HepG2 (cell line): ENCODE results near the gene HOMEZ. TPM values are rescaled to one million over a fixed set of nuclear protein-coding genes. Genes with fewer than 3 reads are reported as not detected.

ENCODE experiments used
- EEA1 ChIP-seq: sonication (generic); formaldehyde crosslinking; IDR thresholded peaks from 2 replicates; pipeline ENCODE4 v1.5.1; 2020; ENCODE audit warnings: mild to moderate bottlenecking, missing genetic modification reagents, borderline replicate concordance
- MLLT10 ChIP-seq: sonication (generic); formaldehyde crosslinking; IDR thresholded peaks from 2 replicates; pipeline ENCODE4 v1.4.0; 2020; ENCODE audit warnings: missing genetic modification reagents
- NFYC ChIP-seq: IDR thresholded peaks from 2 replicates; pipeline ENCODE4 v1.6.1; 2016; ENCODE audit warnings: missing genetic modification reagents, missing compliant biosample characterization
- SMARCC2 ChIP-seq: fragments of 450-650 bp; IDR thresholded peaks from 2 replicates; pipeline ENCODE4 v1.6.1; 2017; ENCODE audit warnings: antibody characterized with exemption, mild to moderate bottlenecking
- SRSF4 ChIP-seq: fragments of 200-400 bp; formaldehyde crosslinking; IDR thresholded peaks from one replicate; pipeline ENCODE4 v1.6.1; 2018; ENCODE audit warnings: mild to moderate bottlenecking, low read depth, low read length, moderate library complexity; ENCODE audit not compliant: poor library complexity, severe bottlenecking
- ZNF30 ChIP-seq: sonication (generic); formaldehyde crosslinking; IDR thresholded peaks from 2 replicates; pipeline ENCODE4 v1.5.0; 2020; ENCODE audit warnings: mild to moderate bottlenecking, missing genetic modification reagents
- ZZZ3 ChIP-seq: sonication (generic); formaldehyde crosslinking; IDR thresholded peaks from 2 replicates; pipeline ENCODE4 v1.4.0; 2020; ENCODE audit warnings: missing genetic modification reagents, mild to moderate bottlenecking, borderline replicate concordance
- polyA plus RNA-seq, 8 experiments: library from polyadenylated mRNA; depleted of rRNA in 3 of 8; stranded (reverse) in 7 of 8; unstranded in 1 of 8; fragments of >200 nt; fragmentation: Illumina TruSeq in 4 of 8; extraction: Trizol in 4 of 8; gene quantifications; 2 replicates each; pipeline versions ENCODE4 v1.2.1 to v1.2.3, GENCODE V29; 2011 to 2016; ENCODE audit warnings: low read depth in 4 of 8, missing spikeins in 1 of 8, mixed read lengths in 1 of 8; ENCODE audit not compliant: insufficient read depth in 1 of 8
- total RNA-seq, 5 experiments: library from RNA; depleted of rRNA; stranded (reverse); fragments of >200 nt; fragmentation: Illumina TruSeq; extraction: Trizol; gene quantifications; 2 replicates each; pipeline ENCODE4 v1.2.3, GENCODE V29; 2016; ENCODE audit warnings: low read depth in 1 of 5
- TF ChIP-seq, protein P1 (sequence below): sonication (generic); formaldehyde crosslinking; IDR thresholded peaks from 2 replicates; pipeline ENCODE4 v1.4.0; 2020; ENCODE audit warnings: mild to moderate bottlenecking, missing genetic modification reagents, borderline replicate concordance
- TF ChIP-seq, protein P2 (sequence below): sonication (generic); formaldehyde crosslinking; IDR thresholded peaks from 2 replicates; pipeline ENCODE4 v1.4.0; 2020; ENCODE audit warnings: missing genetic modification reagents
- TF ChIP-seq, protein P3 (sequence below): sonication (generic); formaldehyde crosslinking; IDR thresholded peaks from 2 replicates; pipeline ENCODE4 v1.4.0; 2020; ENCODE audit warnings: missing genetic modification reagents, borderline replicate concordance
- TF ChIP-seq, protein P4 (sequence below): sonication (generic); formaldehyde crosslinking; IDR thresholded peaks from 2 replicates; pipeline ENCODE4 v1.4.0; 2020; ENCODE audit warnings: missing genetic modification reagents
- TF ChIP-seq, protein P5 (sequence below), 2 experiments: sonication (generic) in 1 of 2; formaldehyde crosslinking in 1 of 2; IDR thresholded peaks; 2 replicates each; pipeline versions ENCODE4 v1.6.1 to v1.9.0; 2014 to 2022; ENCODE audit warnings: antibody characterized with exemption in 1 of 2, borderline replicate concordance in 1 of 2, inconsistent platforms in 1 of 2, low read depth in 1 of 2, missing genetic modification reagents in 1 of 2

The HOMEZ gene
- total and polyA plus RNA-seq, 2 of the 13 experiments (the other 11 are each of a cell fraction or from before 2014, with no cell fraction given), result 14.5 to 31.8 TPM

DNA sequence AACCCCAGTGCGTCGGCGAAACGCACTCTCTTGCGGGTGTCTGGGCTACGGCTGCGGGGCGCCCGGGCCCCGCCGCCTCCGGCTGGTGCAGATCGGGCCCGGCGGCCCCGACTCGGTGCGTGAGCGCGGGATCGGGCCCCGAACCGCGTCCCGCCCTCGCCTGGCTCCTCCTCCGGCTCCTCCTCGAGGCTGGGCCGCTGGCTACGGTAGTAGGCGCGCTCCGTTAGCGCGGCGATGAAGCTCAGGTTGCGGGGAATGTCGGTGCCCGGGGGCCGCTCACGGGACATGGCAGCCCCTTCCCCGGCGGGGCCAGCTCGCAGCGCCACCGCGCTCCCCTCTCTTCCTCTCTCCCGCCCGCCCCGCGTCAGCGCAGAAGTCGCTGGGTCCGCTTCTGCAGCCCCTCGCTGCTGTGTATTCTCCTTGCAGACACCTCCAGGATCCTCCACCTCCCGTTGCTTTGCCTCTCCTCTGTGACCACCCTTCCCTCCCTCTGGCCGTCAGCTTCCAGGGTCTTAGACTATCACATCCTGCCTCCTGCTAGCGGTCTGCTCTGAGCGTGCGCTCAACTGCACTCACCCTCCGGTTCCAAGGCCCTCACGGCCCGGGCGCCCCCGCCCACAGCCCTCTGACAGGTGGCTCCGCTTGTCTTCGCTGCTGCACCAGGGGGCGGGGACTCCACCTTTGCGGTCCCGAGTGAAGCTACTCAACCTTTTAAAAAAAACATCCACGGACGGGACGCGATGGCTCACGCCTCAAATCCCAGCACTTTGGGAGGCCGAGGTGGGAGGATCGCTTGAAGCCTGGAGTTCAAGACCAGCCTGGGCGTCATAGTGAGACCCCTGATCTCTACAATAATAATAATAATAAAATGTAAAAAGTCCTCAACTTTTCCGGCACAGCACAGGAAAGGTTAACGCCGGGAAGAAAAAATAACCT lies 16.6 kb upstream of the HOMEZ start, which contains the start of gene PPP1R3E (continued):
- TF ChIP-seq NFYC, result peak; percentile 40; the same call in 1 of the 2 replicates
- TF ChIP-seq, protein P1, sequence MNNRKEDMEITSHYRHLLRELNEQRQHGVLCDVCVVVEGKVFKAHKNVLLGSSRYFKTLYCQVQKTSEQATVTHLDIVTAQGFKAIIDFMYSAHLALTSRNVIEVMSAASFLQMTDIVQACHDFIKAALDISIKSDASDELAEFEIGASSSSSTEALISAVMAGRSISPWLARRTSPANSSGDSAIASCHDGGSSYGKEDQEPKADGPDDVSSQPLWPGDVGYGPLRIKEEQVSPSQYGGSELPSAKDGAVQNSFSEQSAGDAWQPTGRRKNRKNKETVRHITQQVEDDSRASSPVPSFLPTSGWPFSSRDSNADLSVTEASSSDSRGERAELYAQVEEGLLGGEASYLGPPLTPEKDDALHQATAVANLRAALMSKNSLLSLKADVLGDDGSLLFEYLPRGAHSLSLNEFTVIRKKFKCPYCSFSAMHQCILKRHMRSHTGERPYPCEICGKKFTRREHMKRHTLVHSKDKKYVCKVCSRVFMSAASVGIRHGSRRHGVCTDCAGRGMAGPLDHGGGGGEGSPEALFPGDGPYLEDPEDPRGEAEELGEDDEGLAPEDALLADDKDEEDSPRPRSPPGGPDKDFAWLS (CRISPR knock-in tag), result peak; percentile 96; the same call in 1 of the 2 replicates
- TF ChIP-seq, protein P2, sequence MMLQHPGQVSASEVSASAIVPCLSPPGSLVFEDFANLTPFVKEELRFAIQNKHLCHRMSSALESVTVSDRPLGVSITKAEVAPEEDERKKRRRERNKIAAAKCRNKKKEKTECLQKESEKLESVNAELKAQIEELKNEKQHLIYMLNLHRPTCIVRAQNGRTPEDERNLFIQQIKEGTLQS (CRISPR knock-in tag), result peak; percentile 33; the same call in 1 of the 2 replicates
- TF ChIP-seq MLLT10 (CRISPR knock-in tag), result no peak
- no peak for TF ChIP-seq SRSF4
- TF ChIP-seq, protein P3, sequence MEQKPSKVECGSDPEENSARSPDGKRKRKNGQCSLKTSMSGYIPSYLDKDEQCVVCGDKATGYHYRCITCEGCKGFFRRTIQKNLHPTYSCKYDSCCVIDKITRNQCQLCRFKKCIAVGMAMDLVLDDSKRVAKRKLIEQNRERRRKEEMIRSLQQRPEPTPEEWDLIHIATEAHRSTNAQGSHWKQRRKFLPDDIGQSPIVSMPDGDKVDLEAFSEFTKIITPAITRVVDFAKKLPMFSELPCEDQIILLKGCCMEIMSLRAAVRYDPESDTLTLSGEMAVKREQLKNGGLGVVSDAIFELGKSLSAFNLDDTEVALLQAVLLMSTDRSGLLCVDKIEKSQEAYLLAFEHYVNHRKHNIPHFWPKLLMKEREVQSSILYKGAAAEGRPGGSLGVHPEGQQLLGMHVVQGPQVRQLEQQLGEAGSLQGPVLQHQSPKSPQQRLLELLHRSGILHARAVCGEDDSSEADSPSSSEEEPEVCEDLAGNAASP, result peak; percentile 5
- no peak for TF ChIP-seq ZNF30 (CRISPR knock-in tag)
- peak; percentile 33; the same call in 1 of the 2 replicates for TF ChIP-seq EEA1 (CRISPR knock-in tag)
- TF ChIP-seq ZZZ3 (CRISPR knock-in tag), result no peak; the same call in 1 of the 2 replicates
- TF ChIP-seq, protein P4, sequence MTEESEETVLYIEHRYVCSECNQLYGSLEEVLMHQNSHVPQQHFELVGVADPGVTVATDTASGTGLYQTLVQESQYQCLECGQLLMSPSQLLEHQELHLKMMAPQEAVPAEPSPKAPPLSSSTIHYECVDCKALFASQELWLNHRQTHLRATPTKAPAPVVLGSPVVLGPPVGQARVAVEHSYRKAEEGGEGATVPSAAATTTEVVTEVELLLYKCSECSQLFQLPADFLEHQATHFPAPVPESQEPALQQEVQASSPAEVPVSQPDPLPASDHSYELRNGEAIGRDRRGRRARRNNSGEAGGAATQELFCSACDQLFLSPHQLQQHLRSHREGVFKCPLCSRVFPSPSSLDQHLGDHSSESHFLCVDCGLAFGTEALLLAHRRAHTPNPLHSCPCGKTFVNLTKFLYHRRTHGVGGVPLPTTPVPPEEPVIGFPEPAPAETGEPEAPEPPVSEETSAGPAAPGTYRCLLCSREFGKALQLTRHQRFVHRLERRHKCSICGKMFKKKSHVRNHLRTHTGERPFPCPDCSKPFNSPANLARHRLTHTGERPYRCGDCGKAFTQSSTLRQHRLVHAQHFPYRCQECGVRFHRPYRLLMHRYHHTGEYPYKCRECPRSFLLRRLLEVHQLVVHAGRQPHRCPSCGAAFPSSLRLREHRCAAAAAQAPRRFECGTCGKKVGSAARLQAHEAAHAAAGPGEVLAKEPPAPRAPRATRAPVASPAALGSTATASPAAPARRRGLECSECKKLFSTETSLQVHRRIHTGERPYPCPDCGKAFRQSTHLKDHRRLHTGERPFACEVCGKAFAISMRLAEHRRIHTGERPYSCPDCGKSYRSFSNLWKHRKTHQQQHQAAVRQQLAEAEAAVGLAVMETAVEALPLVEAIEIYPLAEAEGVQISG (CRISPR knock-in tag), result peak; percentile 66
- TF ChIP-seq, protein P5, sequence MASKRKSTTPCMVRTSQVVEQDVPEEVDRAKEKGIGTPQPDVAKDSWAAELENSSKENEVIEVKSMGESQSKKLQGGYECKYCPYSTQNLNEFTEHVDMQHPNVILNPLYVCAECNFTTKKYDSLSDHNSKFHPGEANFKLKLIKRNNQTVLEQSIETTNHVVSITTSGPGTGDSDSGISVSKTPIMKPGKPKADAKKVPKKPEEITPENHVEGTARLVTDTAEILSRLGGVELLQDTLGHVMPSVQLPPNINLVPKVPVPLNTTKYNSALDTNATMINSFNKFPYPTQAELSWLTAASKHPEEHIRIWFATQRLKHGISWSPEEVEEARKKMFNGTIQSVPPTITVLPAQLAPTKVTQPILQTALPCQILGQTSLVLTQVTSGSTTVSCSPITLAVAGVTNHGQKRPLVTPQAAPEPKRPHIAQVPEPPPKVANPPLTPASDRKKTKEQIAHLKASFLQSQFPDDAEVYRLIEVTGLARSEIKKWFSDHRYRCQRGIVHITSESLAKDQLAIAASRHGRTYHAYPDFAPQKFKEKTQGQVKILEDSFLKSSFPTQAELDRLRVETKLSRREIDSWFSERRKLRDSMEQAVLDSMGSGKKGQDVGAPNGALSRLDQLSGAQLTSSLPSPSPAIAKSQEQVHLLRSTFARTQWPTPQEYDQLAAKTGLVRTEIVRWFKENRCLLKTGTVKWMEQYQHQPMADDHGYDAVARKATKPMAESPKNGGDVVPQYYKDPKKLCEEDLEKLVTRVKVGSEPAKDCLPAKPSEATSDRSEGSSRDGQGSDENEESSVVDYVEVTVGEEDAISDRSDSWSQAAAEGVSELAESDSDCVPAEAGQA (IDR thresholded peaks at IDR 0.05; ENCODE audit: low read depth), result no peak
- TF ChIP-seq, protein P5 (CRISPR knock-in tag; IDR thresholded peaks at IDR 0.05; ENCODE audit: borderline replicate concordance), result 0 out of 2 replicates have a peak, but pooled peaks have one; percentile 1
- no peak for TF ChIP-seq SMARCC2
